ENCODE data around the gene ORAI3.

Gene ORAI3

GRCh38 chr16:30976486-30976885, 27.6 kb downstream of the ORAI3 start:
- no peak for DNase-seq

- no peak for DNase-seq
These were observed 28.6 kb downstream of the ORAI3 start for GRCh38 chr16:30977502-30977901.

GRCh38 chr16:30979170-30980022, 30.5 kb downstream of the ORAI3 start:
- DNase-seq: no peak

GRCh38 chr16:30980023-30980371, 31.1 kb downstream of the ORAI3 start:
- no peak for DNase-seq

GRCh38 chr16:30980434-30980833, 31.6 kb downstream of the ORAI3 start:
- no peak for DNase-seq

GRCh38 chr16:30980959-30981358, 32.1 kb downstream of the ORAI3 start:
- no peak for DNase-seq

- no peak for DNase-seq
These were observed 33.9 kb downstream of the ORAI3 start for GRCh38 chr16:30982548-30983288.

GRCh38 chr16:30983289-30983889, 34.5 kb downstream of the ORAI3 start:
- DNase-seq: no peak

GRCh38 chr16:30983898-30984610, 35.2 kb downstream of the ORAI3 start:
- DNase-seq: no peak

GRCh38 chr16:30984669-30985400, 36.0 kb downstream of the ORAI3 start, which contains the start of gene HSD3B7:
Gene HSD3B7 (plus strand): TSS chr16:30985207. CDS start chr16:30985659, 452 bp downstream.
- peak; percentile 91 for DNase-seq

- no peak for DNase-seq
These were observed 36.7 kb downstream of the ORAI3 start for GRCh38 chr16:30985401-30986128.

GRCh38 chr16:30986129-30986991, 37.5 kb downstream of the ORAI3 start:
- DNase-seq: no peak

GRCh38 chr16:30987581-30988190, 38.8 kb downstream of the ORAI3 start:
- no peak for DNase-seq

GRCh38 chr16:30989469-30990047, 40.7 kb downstream of the ORAI3 start:
- no peak for DNase-seq

GRCh38 chr16:30990105-30990504, 41.2 kb downstream of the ORAI3 start:
- no peak for DNase-seq

- DNase-seq: no peak
These were observed 42.2 kb downstream of the ORAI3 start for GRCh38 chr16:30991052-30991451.

- no peak for DNase-seq
These were observed 43.5 kb downstream of the ORAI3 start for GRCh38 chr16:30992276-30992780.

- no peak for DNase-seq
These were observed 44.3 kb downstream of the ORAI3 start for GRCh38 chr16:30992931-30993816.

All from activated CD4-positive, CD25-positive, alpha-beta regulatory T cell treated with anti-CD3 and anti-CD28 coated beads, Interleukin-2, amount 50 U/mL, for 72 hours (primary cell).